GM10248 (cell line): ENCODE results near the gene ATF7.

Source experiments
- CTCF ChIA-PET: fragments of 300-600 bp; sonication (Branson Sonifier 250); formaldehyde crosslinking; extraction: SDS; loops from one replicate; lab custom pipeline; 2021; ENCODE audit warnings: antibody characterized with exemption; lab: Yijun Ruan, JAX
- POLR2A ChIA-PET: fragments of 350-650 bp; sonication (Branson Sonifier 250); formaldehyde crosslinking; extraction: SDS; loops from one replicate; lab custom pipeline; 2020; ENCODE audit warnings: antibody characterized with exemption; lab: Yijun Ruan, JAX
- DNase-seq: peaks from one replicate; pipeline ENCODE4 v3.0.0; 2012; ENCODE audit errors: extremely low spot score
- CTCF ChIP-seq: IDR thresholded peaks from 2 replicates; pipeline ENCODE4 v1.5.1; 2012; ENCODE audit warnings: mild to moderate bottlenecking, low read depth; ENCODE audit errors: extremely low read depth, missing control alignments, control extremely low read depth

Gene ATF7

GRCh38 chr12:53462935-53463334, 163.2 kb downstream of the ATF7 start:
- DNase-seq: no peak
- POLR2A ChIA-PET: no interaction called here
- CTCF ChIA-PET: interaction anchor here (1.0 to 3.4 kb wide), 2 partner anchors 12 to 110 kb away, joined by 3 to 22 read pairs; no protein-coding TSS in a partner anchor
- TF ChIP-seq CTCF: no peak

DNA sequence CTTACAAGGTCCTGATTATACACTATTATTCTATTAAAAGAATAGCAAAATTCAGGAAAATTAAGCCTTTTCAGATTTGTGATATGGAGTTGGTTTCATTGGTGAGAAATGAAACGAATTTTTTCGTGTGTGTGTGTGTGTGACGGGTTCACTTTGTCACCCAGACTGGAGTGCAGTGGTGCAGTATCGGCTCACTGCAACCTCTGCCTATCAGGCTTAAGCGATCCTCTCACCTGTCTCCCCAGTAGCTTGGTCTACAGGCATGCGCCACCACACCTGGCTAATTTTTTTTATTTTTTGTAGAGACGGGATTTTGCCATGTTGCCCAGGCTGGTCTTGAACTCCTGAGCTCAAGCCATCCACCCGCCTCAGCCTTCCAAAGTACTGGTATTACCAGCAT, 164.6 kb downstream of the ATF7 start:
- TF ChIP-seq CTCF: no peak
- no peak for DNase-seq
- CTCF ChIA-PET: interaction anchor here (0.9 to 2.0 kb wide), 4 partner anchors 10 to 20 kb away, joined by 3 to 6 read pairs (median 4); no protein-coding TSS in a partner anchor
- POLR2A ChIA-PET: interaction anchor here (0.6 to 1.4 kb wide), 3 partner anchors 15 to 20 kb away, joined by 3 read pairs; partner anchors contain the start of gene PRR13

DNA sequence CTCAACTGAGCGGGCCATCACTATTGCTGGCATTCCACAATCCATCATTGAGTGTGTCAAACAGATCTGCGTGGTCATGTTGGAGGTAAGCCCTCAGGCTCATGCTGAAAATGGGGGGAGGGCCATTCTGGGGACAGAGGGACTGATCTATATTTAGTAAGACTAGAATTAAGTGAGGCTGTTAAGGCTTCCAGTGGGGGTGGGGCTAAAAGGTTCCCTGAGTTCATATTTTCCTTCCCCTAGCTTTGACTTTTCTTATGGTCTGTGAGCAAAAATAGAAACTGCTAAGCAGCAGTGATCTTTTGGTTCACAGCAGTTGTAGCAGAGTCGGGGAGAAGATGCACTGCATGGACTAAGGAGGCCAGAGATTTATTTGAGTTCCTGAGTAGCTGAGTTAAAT, 165.1 kb downstream of the ATF7 start:
- ChIA-PET CTCF (interaction anchor here (1.7 to 2.0 kb wide), 2 partner anchors 11 to 12 kb away, joined by 4 to 6 read pairs; no protein-coding TSS in a partner anchor), POLR2A (interaction anchor here (1.4 kb wide), 1 partner anchor 17 kb away, joined by 3 read pairs; no protein-coding TSS in a partner anchor)
- no peak for TF ChIP-seq CTCF
- no peak for DNase-seq

- TF ChIP-seq CTCF: no peak
- DNase-seq: no peak
- CTCF ChIA-PET: interaction anchor here (0.7 to 2.0 kb wide), 6 partner anchors 10 to 114 kb away, joined by 3 to 4 read pairs (median 3); partner anchors contain the start of gene NPFF
- POLR2A ChIA-PET: interaction anchor here (0.6 to 1.7 kb wide), 4 partner anchors 9 to 42 kb away, joined by 3 to 8 read pairs (median 6); partner anchors contain the start of gene TARBP2
Measured at GRCh38 chr12:53459097-53459496, 167.1 kb downstream of the ATF7 start.
